Measurements from ENCODE around the gene MAP3K9. TPM values are rescaled to one million over a fixed set of nuclear protein-coding genes. Genes with fewer than 3 reads are reported as not detected.

Gene MAP3K9
- total and polyA plus RNA-seq, 2 of the 8 experiments (the other 6 are each of a cell fraction or from before 2014, with no cell fraction given): 9.8 to 24.7 TPM

DNA sequence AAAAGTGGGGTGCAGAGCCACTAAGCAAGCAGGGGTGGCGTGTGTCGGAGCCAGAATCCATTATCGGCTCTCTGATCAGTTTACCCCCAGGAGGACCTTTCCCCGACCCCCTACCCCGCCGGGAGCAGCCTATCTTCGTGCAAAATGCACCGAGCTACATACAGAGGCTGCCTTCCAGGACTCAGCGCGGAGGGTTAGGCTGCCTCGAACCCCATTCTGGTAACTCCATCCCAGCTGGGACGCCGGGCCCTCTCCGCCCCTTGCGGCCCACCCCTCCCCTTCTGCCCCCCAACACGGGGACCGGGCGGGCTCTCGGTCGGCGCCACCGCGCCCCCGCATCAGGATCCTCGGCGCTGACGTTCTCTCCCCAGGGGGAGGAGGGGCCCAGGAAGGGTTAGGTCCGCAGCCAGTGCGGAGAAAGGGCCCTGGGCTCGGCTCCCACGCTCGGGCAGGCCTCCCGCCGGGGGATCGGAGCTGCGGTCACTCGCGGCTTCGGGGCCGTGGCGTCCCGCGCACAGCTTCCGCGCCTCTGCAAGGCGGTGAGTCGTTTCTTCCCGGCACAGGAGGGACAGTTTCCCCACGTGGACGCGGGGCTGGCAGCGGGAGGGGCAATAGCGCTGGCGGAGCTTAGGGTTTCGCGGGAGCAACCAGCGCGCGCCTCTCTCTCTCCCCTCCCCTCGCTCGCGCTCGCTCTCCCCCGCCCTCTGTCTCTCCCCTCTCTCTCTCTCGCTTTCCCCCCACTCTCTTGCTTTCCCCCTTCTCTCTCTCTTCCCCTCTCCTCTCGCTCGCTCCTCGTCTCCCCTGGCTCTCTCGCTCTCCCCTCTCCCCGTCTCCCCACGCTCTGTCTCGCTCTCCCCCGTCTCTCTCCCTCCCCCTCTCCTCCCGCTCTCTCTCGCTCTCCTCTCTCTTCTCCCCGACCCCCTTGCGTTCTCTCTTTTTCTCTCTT is 12.5 kb upstream of the MAP3K9 start (continued):
- TF ChIP-seq SIN3A (conservative IDR thresholded peaks at IDR 0.05 in 1 of 2, IDR thresholded peaks at IDR 0.05 in 1 of 2; ENCODE audit: low read depth in 1 of 2, low read length in 2 of 2): peak; percentile 48 to 56; a peak in 2 of 4 replicates
- TF ChIP-seq SP4 (IDR thresholded peaks at IDR 0.05; ENCODE audit: low read length): no peak
- TF ChIP-seq YY1 (IDR thresholded peaks at IDR 0.05; ENCODE audit: low read depth, low read length): no peak
- no peak for TF ChIP-seq CHD2 (IDR thresholded peaks at IDR 0.05; ENCODE audit: low read length)
- TF ChIP-seq BCL11A (IDR thresholded peaks at IDR 0.05; ENCODE audit: low read depth in 2 of 2, low read length in 2 of 2): no peak
- no peak for TF ChIP-seq SAP30 (IDR thresholded peaks at IDR 0.05; ENCODE audit: insufficient read depth, insufficient replicate concordance, low read length)
- no peak for TF ChIP-seq POU5F1 (IDR thresholded peaks at IDR 0.05; ENCODE audit: low read depth, low read length)
- no peak for TF ChIP-seq CBX8 (IDR thresholded peaks at IDR 0.05; ENCODE audit: borderline replicate concordance, low read depth, low read length)
- TF ChIP-seq, protein P1, sequence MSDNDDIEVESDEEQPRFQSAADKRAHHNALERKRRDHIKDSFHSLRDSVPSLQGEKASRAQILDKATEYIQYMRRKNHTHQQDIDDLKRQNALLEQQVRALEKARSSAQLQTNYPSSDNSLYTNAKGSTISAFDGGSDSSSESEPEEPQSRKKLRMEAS (IDR thresholded peaks at IDR 0.05): peak; percentile 85
- TF ChIP-seq TAF7 (optimal IDR thresholded peaks at IDR 0.05; ENCODE audit: borderline replicate concordance, low read depth, low read length): no peak
- peak; percentile 98 for TF ChIP-seq KDM4A (IDR thresholded peaks at IDR 0.05; ENCODE audit: low read depth, low read length, severe bottlenecking)
- TF ChIP-seq RXRA (IDR thresholded peaks at IDR 0.05; ENCODE audit: insufficient read depth, low read depth, low read length): no peak
- peak; percentile 98 for TF ChIP-seq ASH2L (IDR thresholded peaks at IDR 0.05; ENCODE audit: low read length)
- TF ChIP-seq TBP (IDR thresholded peaks at IDR 0.05; ENCODE audit: low read depth, low read length): no peak; the same call in 1 of the 2 replicates
- peak in 1 of 2 experiments; percentile 59; a peak in 1 of 4 replicates for TF ChIP-seq HDAC2 (IDR thresholded peaks at IDR 0.05; ENCODE audit: borderline replicate concordance in 1 of 2, low read depth in 2 of 2, low read length in 2 of 2)
- TF ChIP-seq, protein P2, sequence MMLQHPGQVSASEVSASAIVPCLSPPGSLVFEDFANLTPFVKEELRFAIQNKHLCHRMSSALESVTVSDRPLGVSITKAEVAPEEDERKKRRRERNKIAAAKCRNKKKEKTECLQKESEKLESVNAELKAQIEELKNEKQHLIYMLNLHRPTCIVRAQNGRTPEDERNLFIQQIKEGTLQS (IDR thresholded peaks at IDR 0.05; ENCODE audit: insufficient read depth, low read depth, low read length): no peak
- TF ChIP-seq, protein P3, sequence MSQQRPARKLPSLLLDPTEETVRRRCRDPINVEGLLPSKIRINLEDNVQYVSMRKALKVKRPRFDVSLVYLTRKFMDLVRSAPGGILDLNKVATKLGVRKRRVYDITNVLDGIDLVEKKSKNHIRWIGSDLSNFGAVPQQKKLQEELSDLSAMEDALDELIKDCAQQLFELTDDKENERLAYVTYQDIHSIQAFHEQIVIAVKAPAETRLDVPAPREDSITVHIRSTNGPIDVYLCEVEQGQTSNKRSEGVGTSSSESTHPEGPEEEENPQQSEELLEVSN (IDR thresholded peaks at IDR 0.05): peak; percentile 55
- peak; percentile 70; the same call in 1 of the 2 replicates for TF ChIP-seq PHF8 (conservative IDR thresholded peaks at IDR 0.05; ENCODE audit: low read depth, low read length)
- TF ChIP-seq CBX5 (IDR thresholded peaks at IDR 0.05; ENCODE audit: low read depth, low read length): no peak
- TF ChIP-seq TAF1 (IDR thresholded peaks at IDR 0.05; ENCODE audit: low read depth, low read length): 0 out of 2 replicates have a peak, but pooled peaks have one; percentile 15
- no peak for TF ChIP-seq TCF12 (IDR thresholded peaks at IDR 0.05; ENCODE audit: low read depth, low read length)
- TF ChIP-seq TEAD4 (IDR thresholded peaks at IDR 0.05; ENCODE audit: low read depth, low read length): no peak

Data from H1 (cell line).